GM23338 (cell line): Measurements from ENCODE around the gene GLRX2.

Experiments used
- EZH2 ChIP-seq: fragments of 200-600 bp; sonication (generic); IDR thresholded peaks from one replicate; pipeline ENCODE4 v1.8.0; 2017; ENCODE audit warnings: antibody characterized with exemption, mild to moderate bottlenecking, low read depth; ENCODE audit not compliant: unreplicated experiment
- JUNB ChIP-seq: IDR thresholded peaks from one replicate; pipeline ENCODE4 v1.6.1; 2016; ENCODE audit warnings: antibody characterized with exemption; ENCODE audit not compliant: unreplicated experiment
- POLR2AphosphoS5 ChIP-seq: IDR thresholded peaks from 2 replicates; pipeline ENCODE4 v1.6.1; 2016; ENCODE audit warnings: antibody characterized with exemption, low read depth
- ZNF114 ChIP-seq: fragments of 250-450 bp; sonication (Bioruptor Pico); IDR thresholded peaks from 2 replicates; pipeline ENCODE4 v1.5.0; 2020; ENCODE audit warnings: mild to moderate bottlenecking, moderate library complexity
- TF ChIP-seq, protein P1 (sequence below), 2 experiments: fragments of 200-600 bp in 1 of 2; sonication (generic) in 1 of 2; conservative IDR thresholded peaks; 2 replicates each; pipeline versions ENCODE4 v1.5.1 to v1.6.1; 2016 to 2017; ENCODE audit warnings: antibody characterized with exemption in 2 of 2, low read depth in 2 of 2, mild to moderate bottlenecking in 2 of 2, moderate library complexity in 1 of 2

DNA sequence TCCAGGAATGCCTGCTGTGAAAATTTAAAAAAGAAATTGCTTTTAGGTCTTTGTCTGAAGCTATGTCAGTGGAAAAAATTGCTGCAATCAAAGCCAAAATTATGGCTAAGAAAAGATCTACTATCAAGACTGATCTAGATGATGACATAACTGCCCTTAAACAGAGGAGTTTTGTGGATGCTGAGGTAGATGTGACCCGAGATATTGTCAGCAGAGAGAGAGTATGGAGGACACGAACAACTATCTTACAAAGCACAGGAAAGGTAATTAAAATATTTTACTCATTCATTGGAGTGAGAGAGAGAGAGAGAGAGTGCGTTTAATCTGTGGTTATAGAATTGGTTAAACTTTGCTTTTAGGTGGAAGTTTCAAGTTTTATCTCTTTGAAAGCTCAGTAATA, 36.6 kb upstream of the GLRX2 start:
- TF ChIP-seq POLR2AphosphoS5 (no peak), JUNB (no peak), EZH2 (no peak), ZNF114 (CRISPR knock-in tag) (no peak)
- TF ChIP-seq, protein P1, sequence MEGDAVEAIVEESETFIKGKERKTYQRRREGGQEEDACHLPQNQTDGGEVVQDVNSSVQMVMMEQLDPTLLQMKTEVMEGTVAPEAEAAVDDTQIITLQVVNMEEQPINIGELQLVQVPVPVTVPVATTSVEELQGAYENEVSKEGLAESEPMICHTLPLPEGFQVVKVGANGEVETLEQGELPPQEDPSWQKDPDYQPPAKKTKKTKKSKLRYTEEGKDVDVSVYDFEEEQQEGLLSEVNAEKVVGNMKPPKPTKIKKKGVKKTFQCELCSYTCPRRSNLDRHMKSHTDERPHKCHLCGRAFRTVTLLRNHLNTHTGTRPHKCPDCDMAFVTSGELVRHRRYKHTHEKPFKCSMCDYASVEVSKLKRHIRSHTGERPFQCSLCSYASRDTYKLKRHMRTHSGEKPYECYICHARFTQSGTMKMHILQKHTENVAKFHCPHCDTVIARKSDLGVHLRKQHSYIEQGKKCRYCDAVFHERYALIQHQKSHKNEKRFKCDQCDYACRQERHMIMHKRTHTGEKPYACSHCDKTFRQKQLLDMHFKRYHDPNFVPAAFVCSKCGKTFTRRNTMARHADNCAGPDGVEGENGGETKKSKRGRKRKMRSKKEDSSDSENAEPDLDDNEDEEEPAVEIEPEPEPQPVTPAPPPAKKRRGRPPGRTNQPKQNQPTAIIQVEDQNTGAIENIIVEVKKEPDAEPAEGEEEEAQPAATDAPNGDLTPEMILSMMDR (conservative IDR thresholded peaks at IDR 0.05; ENCODE audit: low read depth in 2 of 2): no peak
